Stimulated activated naive CD8-positive, alpha-beta T cell treated with anti-CD3 and anti-CD28 coated beads, Interleukin-15, Interleukin-2, amounts not matched to agents 100 ng/mL and 50 ng/mL, for 24 hours (primary cell): Measurements from ENCODE around the gene PCK1.

Source experiments
- H3K27ac Mint-ChIP-seq: one replicate; pipeline ENCODE4 v1.8.0; 2021; ENCODE audit warnings: mild to moderate bottlenecking, mixed read lengths
- H3K27me3 Mint-ChIP-seq: one replicate; pipeline ENCODE4 v1.8.0; 2021; ENCODE audit warnings: mixed read lengths
- H3K36me3 Mint-ChIP-seq: one replicate; pipeline ENCODE4 v1.8.0; 2021; ENCODE audit warnings: low read depth, mixed read lengths
- H3K4me1 Mint-ChIP-seq: one replicate; pipeline ENCODE4 v1.8.0; 2021; ENCODE audit warnings: low read depth, mixed read lengths
- H3K4me3 Mint-ChIP-seq: one replicate; pipeline ENCODE4 v1.8.0; 2021; ENCODE audit warnings: mild to moderate bottlenecking, mixed read lengths
- H3K9me3 Mint-ChIP-seq: one replicate; pipeline ENCODE4 v1.8.0; 2021; ENCODE audit warnings: mixed read lengths

The PCK1 gene

GRCh38 chr20:57608516-57608915 lies 47.6 kb downstream of the PCK1 start:
- Mint-ChIP-seq H3K27ac (no peak overlapping the region), H3K9me3 (no peaks in the 10 kb centered on the region)

GRCh38 chr20:57609086-57609841 lies 48.4 kb downstream of the PCK1 start:
- Mint-ChIP-seq H3K27me3 (no peaks in the 10 kb centered on the region), H3K4me1 (peaks cover 18% of the 10 kb centered on the region), H3K36me3 (peaks cover 14% of the 10 kb centered on the region), H3K4me3 (no peak overlapping the region), H3K9me3 (no peaks in the 10 kb centered on the region), H3K27ac (no peak overlapping the region)

More at GRCh38 chr20:57608516-57608915, 47.6 kb downstream of the PCK1 start:
- Mint-ChIP-seq H3K27me3 (no peaks in the 10 kb centered on the region), H3K4me3 (no peak overlapping the region), H3K36me3 (peaks cover 13% of the 10 kb centered on the region), H3K4me1 (peaks cover 20% of the 10 kb centered on the region)

- Mint-ChIP-seq H3K27ac (no peak overlapping the region), H3K4me3 (no peak overlapping the region), H3K4me1 (peaks cover 13% of the 10 kb centered on the region), H3K36me3 (peaks cover 17% of the 10 kb centered on the region), H3K9me3 (no peaks in the 10 kb centered on the region), H3K27me3 (no peaks in the 10 kb centered on the region)
These were observed 48.9 kb downstream of the PCK1 start for GRCh38 chr20:57609842-57610167.

- Mint-ChIP-seq H3K4me1 (peaks cover 7% of the 10 kb centered on the region), H3K36me3 (peaks cover 17% of the 10 kb centered on the region), H3K27me3 (no peaks in the 10 kb centered on the region), H3K4me3 (no peak overlapping the region), H3K9me3 (no peaks in the 10 kb centered on the region), H3K27ac (no peak overlapping the region)
These were observed 49.5 kb downstream of the PCK1 start for GRCh38 chr20:57610261-57610952.

- Mint-ChIP-seq H3K36me3 (peaks cover 17% of the 10 kb centered on the region), H3K4me1 (peaks cover under 1% of the 10 kb centered on the region), H3K27ac (no peak overlapping the region), H3K9me3 (no peaks in the 10 kb centered on the region), H3K27me3 (no peaks in the 10 kb centered on the region), H3K4me3 (no peak overlapping the region)
These were observed 50.8 kb downstream of the PCK1 start for GRCh38 chr20:57611586-57612311.

- Mint-ChIP-seq H3K27ac (no peak overlapping the region), H3K27me3 (no peaks in the 10 kb centered on the region), H3K4me1 (peaks cover 8% of the 10 kb centered on the region), H3K36me3 (peaks cover 17% of the 10 kb centered on the region), H3K9me3 (no peaks in the 10 kb centered on the region), H3K4me3 (no peak overlapping the region)
These were observed 51.5 kb downstream of the PCK1 start for GRCh38 chr20:57612436-57612835.

GRCh38 chr20:57612916-57613315 lies 52.0 kb downstream of the PCK1 start:
- H3K9me3 Mint-ChIP-seq: no peaks in the 10 kb centered on the region
- no peak overlapping the region for H3K27ac Mint-ChIP-seq
- no peaks in the 10 kb centered on the region for H3K27me3 Mint-ChIP-seq
- peaks cover 12% of the 10 kb centered on the region for H3K4me1 Mint-ChIP-seq
- H3K4me3 Mint-ChIP-seq: no peak overlapping the region
- H3K36me3 Mint-ChIP-seq: peaks cover 14% of the 10 kb centered on the region

GRCh38 chr20:57613481-57613921 lies 52.6 kb downstream of the PCK1 start:
- Mint-ChIP-seq H3K4me3 (no peak overlapping the region), H3K27ac (no peak overlapping the region), H3K4me1 (peaks cover 18% of the 10 kb centered on the region), H3K36me3 (peaks cover 12% of the 10 kb centered on the region), H3K9me3 (no peaks in the 10 kb centered on the region), H3K27me3 (no peaks in the 10 kb centered on the region)

- peaks cover 31% of the 10 kb centered on the region for H3K4me1 Mint-ChIP-seq
- no peak overlapping the region for H3K27ac Mint-ChIP-seq
- H3K9me3 Mint-ChIP-seq: no peaks in the 10 kb centered on the region
- no peaks in the 10 kb centered on the region for H3K27me3 Mint-ChIP-seq
- peaks cover 12% of the 10 kb centered on the region for H3K36me3 Mint-ChIP-seq
- no peak overlapping the region for H3K4me3 Mint-ChIP-seq
These were observed 53.9 kb downstream of the PCK1 start for GRCh38 chr20:57614490-57615444.

- no peak overlapping the region for H3K27ac Mint-ChIP-seq
- H3K4me3 Mint-ChIP-seq: no peak overlapping the region
- H3K36me3 Mint-ChIP-seq: peaks cover 12% of the 10 kb centered on the region
- peaks cover 38% of the 10 kb centered on the region for H3K4me1 Mint-ChIP-seq
- no peaks in the 10 kb centered on the region for H3K9me3 Mint-ChIP-seq
- H3K27me3 Mint-ChIP-seq: no peaks in the 10 kb centered on the region
These were observed 54.5 kb downstream of the PCK1 start for GRCh38 chr20:57615445-57615811.

GRCh38 chr20:57616143-57616951 lies 55.4 kb downstream of the PCK1 start:
- Mint-ChIP-seq H3K27ac (no peak overlapping the region), H3K4me3 (no peak overlapping the region), H3K4me1 (peaks cover 47% of the 10 kb centered on the region), H3K27me3 (no peaks in the 10 kb centered on the region), H3K36me3 (peaks cover 12% of the 10 kb centered on the region), H3K9me3 (no peaks in the 10 kb centered on the region)

- Mint-ChIP-seq H3K36me3 (peaks cover 12% of the 10 kb centered on the region), H3K4me1 (peaks cover 54% of the 10 kb centered on the region), H3K27me3 (no peaks in the 10 kb centered on the region), H3K4me3 (no peak overlapping the region), H3K27ac (no peak overlapping the region), H3K9me3 (no peaks in the 10 kb centered on the region)
These were observed 56.3 kb downstream of the PCK1 start for GRCh38 chr20:57617079-57617795.
